ENCODE measurements around the gene SPARCL1. TPM values are rescaled to one million over a fixed set of nuclear protein-coding genes. Genes with fewer than 3 reads are reported as not detected.
"Not testable (repeated sequence)": the region's sequence is repeated elsewhere in the genome, so short reads cannot be mapped to it uniquely, and the experiment has no call there.

SPARCL1 gene, protein sequence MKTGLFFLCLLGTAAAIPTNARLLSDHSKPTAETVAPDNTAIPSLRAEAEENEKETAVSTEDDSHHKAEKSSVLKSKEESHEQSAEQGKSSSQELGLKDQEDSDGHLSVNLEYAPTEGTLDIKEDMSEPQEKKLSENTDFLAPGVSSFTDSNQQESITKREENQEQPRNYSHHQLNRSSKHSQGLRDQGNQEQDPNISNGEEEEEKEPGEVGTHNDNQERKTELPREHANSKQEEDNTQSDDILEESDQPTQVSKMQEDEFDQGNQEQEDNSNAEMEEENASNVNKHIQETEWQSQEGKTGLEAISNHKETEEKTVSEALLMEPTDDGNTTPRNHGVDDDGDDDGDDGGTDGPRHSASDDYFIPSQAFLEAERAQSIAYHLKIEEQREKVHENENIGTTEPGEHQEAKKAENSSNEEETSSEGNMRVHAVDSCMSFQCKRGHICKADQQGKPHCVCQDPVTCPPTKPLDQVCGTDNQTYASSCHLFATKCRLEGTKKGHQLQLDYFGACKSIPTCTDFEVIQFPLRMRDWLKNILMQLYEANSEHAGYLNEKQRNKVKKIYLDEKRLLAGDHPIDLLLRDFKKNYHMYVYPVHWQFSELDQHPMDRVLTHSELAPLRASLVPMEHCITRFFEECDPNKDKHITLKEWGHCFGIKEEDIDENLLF
- total RNA-seq = 302 TPM
- long read RNA-seq, transcript SPARCL1-203 (5 exons, 950 nt) = minor isoform, 39 of 1,171 reads
- long read RNA-seq, transcript SPARCL1-201 (11 exons, 2,906 nt) = major isoform, 284 of 1,171 reads
- long read RNA-seq, transcript SPARCL1-202 (12 exons, 2,994 nt) = minor isoform, 21 of 1,171 reads
- long read RNA-seq, partial matches to known transcripts = 768 of 1,171 reads
- long read RNA-seq, other reads (novel, unspliced or antisense) = 53 of 1,171 reads

GRCh38 chr4:87529187-87529586 is at the start of gene SPARCL1:
Gene SPARCL1, minus strand, starts transcription at chr4:87529376. Its CDS starts 29,802 bp downstream, at chr4:87499574.
- DNase-seq (ENCODE audit: low spot score) = no peak

DNA sequence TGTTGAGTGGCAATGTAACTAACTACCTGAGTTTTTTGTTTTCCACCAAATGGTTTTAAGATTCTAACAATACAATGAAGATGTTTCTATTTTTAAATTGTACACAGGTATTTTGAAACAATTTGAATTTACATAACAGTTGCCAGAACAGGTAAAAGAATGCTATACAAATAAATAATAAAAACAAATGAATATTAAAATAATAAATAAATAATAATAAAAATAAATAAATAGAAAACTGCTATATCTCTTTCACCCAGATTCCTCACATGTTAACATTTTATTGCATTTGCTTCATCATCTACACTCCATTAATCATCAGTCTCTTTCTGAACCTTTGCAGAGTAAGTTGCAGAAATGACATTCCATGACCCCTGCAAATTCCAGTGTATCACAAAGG is 46.8 kb upstream of the SPARCL1 start:
- no peak for DNase-seq (ENCODE audit: low spot score)

DNA sequence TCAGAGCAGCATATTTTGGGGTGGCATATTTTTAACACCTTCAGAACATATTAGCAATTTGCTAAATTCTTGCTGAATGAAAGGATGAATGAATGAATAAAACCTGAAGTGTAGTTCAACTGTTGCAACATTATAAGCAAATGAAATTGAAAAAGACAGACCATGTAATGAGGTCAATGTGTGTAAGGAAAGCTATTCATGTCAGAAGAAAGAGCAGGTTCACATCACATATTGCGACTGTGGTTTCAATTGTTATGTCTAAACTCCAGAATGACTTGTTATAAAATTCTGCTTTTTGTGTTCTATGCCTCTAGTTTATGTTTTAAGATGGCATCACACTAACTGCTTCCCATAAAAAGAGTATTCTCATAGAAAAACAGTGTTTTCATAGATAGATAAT is 46.2 kb upstream of the SPARCL1 start:
- no peak for DNase-seq (ENCODE audit: low spot score)

DNA sequence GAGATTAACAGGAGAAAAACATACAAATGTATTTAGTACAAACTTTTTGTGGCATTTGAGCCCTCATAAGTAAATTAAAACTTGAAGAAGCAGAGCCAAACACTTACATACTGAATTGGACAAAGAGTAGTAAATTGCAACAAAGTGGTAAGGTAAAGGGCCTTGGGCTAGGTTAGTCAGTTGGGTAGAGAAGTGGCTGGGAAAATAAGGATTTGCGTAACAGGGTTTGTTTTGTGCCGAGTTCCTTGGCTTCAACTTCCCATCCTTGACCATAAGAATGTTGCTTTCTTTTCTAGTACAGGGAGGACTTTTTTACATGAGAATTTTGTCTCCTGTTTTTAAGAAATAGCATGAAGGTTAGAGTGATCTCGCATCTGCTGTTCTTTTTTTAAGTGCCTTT is 45.8 kb upstream of the SPARCL1 start:
- DNase-seq (ENCODE audit: low spot score) = no peak

DNA sequence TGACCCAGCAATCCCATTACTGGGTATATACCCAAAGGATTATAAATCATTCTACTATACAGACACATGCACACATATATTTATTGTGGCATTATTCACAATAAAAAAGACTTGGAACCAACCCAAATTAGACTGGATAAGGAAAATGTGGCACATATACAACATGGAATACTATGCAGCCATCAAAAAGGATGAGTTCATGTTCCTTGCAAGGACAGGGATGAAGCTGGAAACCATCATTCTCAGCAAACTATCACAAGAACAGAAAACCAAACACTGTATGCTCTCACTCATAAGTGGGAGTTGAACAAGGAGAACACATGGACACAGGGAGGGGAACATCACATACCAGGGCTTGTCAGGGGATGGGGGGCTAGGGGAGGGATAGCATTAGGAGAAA is 45.2 kb upstream of the SPARCL1 start:
- DNase-seq (ENCODE audit: low spot score) = not testable (repeated sequence)

DNA sequence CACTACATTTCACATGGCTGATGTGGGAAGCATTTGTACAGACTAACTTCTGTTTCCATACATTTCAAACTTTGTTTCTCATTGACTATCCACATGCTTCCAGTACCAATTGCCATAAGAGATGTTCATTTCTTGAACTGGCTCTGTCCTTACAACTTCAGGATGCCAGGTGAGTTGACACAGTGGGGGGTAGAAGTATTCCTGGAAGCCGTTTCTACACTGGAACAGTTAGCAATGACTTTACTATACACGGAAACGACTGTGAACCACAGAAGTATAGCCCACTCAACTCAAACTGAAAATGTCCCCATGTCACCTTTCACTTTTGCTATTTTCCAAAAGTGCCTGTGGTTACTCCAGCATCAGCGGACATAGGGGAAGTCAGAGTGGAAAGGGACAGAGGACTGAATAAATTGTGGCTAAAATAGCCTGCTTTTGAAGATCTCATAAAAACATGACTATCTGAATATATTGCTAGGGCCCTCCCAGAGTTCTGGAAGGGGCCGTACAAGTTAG is 41.2 kb upstream of the SPARCL1 start:
- no peak for DNase-seq (ENCODE audit: low spot score)

- no peak for DNase-seq (ENCODE audit: low spot score)
Measured at GRCh38 chr4:87567191-87567590, 38.0 kb upstream of the SPARCL1 start.

DNA sequence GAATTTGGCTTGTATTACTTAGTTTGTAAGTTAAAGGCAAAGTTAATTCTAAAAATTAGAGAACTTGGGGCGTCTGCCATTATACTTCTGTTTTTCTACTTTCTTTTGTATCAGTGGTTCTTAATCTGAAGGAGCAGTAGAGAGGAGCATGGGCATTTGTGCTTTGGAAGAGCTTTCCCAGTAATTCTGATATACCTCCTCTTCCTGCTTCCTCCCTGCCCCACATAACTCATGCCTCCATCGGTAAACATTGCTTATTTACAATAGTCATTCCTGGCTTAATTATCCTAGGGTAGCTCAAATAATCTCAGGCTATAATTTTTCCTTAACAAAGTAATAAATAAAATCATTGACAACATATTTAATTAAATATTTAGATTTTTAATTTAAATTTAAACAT is 37.1 kb upstream of the SPARCL1 start:
- DNase-seq (ENCODE audit: low spot score) = no peak

GRCh38 chr4:87565746-87566145 is 36.6 kb upstream of the SPARCL1 start:
- DNase-seq (ENCODE audit: low spot score) = no peak

DNA sequence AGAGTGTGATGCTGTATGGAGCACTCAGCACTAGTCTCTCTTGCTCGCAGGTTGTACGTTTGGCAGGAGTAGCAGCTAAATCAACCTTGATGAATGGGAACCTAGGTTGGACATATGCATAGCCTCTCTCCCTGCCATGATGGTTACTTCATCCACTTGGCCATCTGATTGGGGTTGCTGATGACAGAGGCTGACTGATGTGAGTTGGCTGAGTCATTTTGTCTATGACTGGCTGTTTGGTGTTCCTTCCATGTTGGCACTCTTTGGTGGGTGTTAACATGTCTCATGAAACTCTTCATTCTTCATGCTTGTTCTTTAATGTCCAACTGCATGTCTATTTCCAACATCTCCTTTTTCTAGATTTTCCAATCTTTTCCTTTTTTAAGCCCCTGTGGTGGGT is 31.6 kb upstream of the SPARCL1 start:
- no peak for DNase-seq (ENCODE audit: low spot score)

GRCh38 chr4:87559090-87559837 is 30.1 kb upstream of the SPARCL1 start:
- DNase-seq (ENCODE audit: low spot score) = no peak

GRCh38 chr4:87557348-87557747 is 28.2 kb upstream of the SPARCL1 start:
- no peak for DNase-seq (ENCODE audit: low spot score)

DNA sequence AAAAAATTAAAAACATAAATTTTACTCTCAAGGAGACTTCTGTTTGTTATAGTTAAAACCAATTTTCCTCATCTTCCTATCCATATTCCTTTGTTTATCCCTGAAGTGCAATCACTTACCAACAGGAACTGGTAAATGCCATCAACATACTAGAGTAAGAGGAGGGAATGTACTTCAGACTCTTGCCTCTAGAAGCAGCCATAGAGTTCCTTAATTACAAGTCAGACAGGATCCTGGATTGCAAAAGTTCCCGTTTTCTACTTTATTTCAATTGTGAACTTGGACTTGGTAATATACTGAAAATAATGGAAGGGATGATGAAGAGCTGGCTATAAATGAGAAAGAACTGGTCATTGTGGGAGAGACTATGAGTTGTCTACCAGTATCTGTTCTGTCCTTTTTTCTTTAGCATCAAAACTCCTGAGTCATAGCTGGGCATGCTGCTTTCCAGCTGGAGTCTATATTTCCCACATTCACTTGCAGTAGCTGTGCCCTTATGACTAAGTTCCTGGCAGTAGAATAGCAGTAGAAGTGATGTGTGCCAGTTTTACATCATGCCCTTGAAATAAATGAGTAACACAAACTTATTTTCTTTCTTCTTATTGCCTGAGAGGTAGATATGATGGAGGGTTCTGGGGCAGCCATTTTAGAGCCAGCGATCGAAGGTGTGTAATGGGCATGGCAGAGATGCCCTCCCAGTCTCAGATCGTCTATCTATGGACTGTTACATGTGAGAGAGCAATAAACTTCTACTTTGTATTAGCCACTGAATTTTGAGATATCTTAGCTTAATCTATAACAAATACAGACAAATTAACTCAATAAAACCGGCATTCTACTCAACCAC is 26.8 kb upstream of the SPARCL1 start:
- DNase-seq (ENCODE audit: low spot score) = no peak

DNA sequence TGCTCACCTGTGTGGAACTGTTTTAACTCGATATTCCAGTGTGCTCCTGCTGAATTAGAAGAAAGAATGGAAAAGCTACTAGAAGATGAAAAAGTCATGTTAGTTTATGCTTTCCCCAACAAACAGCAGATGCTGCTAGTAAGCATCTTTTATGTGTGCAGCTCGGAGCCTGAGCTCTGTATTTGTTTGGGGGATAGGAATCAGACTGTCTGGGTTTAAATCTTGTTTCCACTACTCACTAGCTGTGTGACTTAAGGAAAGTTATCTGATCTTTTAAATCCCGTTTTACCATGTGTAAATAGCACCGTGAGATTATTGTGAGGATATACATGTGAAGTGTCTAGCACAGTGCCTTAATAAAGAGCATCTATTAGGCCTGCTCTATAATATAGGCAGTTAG is 24.0 kb upstream of the SPARCL1 start:
- no peak for DNase-seq (ENCODE audit: low spot score)

GRCh38 chr4:87551361-87551760 is 22.2 kb upstream of the SPARCL1 start:
- DNase-seq (ENCODE audit: low spot score) = no peak

DNA sequence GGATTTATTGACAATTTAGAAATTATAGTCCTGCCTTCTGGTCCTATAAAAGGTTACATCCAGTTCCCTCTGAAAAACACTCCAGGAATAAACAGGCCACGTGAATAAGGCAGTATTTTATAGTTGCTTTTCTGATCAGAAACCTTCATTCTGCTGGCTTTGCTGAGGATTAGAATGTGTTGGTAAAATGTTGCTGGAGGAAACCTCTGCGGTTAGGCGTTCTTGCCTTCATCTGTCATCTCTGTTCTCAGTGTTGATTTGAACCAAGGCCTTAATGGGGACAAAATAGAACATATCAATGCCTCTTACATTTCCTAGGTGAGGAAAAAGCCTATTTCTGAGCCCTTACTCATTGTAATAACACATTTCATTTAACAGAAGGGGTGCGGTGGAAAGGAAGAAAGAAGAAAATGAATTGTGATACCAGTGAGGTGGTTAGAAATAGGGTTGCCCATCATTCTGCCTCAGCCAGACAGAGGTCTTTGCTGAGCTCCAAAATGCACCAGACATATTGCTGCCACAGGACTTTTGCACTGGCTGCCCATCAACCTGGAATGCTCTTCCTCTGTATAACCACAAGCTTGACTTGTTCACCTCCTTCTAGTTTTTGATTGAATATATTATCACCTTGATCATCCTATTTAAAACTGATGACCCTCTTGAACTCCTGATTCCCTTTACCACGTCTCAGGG is 18.0 kb upstream of the SPARCL1 start:
- DNase-seq (ENCODE audit: low spot score) = no peak

- DNase-seq (ENCODE audit: low spot score) = no peak
Measured at GRCh38 chr4:87545052-87545451, 15.9 kb upstream of the SPARCL1 start.

DNA sequence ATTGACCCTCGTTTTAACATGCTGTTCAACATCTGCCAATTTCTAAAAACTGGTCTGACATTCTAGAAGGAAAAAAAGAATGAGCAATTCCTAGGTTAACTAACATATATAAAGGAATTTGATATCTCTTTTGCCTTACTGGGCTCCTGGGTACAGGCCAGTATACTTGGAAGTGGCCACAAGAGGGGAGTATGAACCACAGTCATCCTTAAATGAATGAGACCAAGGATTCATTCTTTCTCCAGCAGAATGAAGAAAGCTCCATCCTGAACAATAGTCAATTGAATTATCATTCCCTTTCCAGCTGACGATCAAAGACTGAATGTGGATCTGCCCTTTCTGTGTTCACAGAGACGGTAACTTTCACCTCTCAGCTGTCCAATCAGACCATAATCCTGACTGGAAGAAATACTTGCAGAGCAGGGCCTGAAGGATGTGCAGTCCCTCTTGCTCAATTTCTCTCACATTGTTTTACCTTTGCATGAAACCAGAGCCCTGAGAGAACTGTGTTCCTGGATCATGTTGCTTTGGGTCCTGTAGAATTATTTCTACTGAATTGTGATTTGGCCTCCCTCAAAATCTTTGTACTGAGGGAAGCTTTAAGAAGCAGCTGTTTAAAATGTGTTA is 14.8 kb upstream of the SPARCL1 start:
- DNase-seq (ENCODE audit: low spot score) = no peak

GRCh38 chr4:87542734-87543312 is 13.6 kb upstream of the SPARCL1 start:
- no peak for DNase-seq (ENCODE audit: low spot score)

Measured in mesenteric fat pad (tissue), 1 donor.